Activated naive CD8-positive, alpha-beta T cell treated with anti-CD3 and anti-CD28 coated beads, Interleukin-2, amount 10 ng/mL, durations not matched to agents 7 days and 5 days (primary cell): ENCODE data around the gene CRB3. TPM values are rescaled to one million over a fixed set of nuclear protein-coding genes. Genes with fewer than 3 reads are reported as not detected.

Experiments
- ATAC-seq: fragments of 150-1000 bp; cut with Tn5 transposase; one replicate; pipeline ENCODE4 v1.10.0; 2021; ENCODE audit warnings: low read depth, moderate library complexity
- POLR2A ChIA-PET: fragments of 350-600 bp; sonication (Branson Sonifier 250); formaldehyde crosslinking; loops from one replicate; lab custom pipeline; 2021; ENCODE audit warnings: antibody characterized with exemption; lab: Charles Lee
- DNase-seq: peaks from one replicate; pipeline ENCODE4 v3.0.0; 2021
- H3K27ac Mint-ChIP-seq: one replicate; pipeline ENCODE4 v1.8.0; 2022; ENCODE audit warnings: mild to moderate bottlenecking, mixed read lengths
- H3K27me3 Mint-ChIP-seq: one replicate; pipeline ENCODE4 v1.8.0; 2022; ENCODE audit warnings: mild to moderate bottlenecking, moderate library complexity, mixed read lengths
- H3K36me3 Mint-ChIP-seq: one replicate; pipeline ENCODE4 v1.8.0; 2021; ENCODE audit warnings: mild to moderate bottlenecking, mixed read lengths
- H3K4me1 Mint-ChIP-seq: one replicate; pipeline ENCODE4 v1.8.0; 2021; ENCODE audit warnings: mixed read lengths
- H3K4me3 Mint-ChIP-seq: one replicate; pipeline ENCODE4 v1.8.0; 2022; ENCODE audit warnings: mild to moderate bottlenecking, moderate library complexity, mixed read lengths
- H3K9me3 Mint-ChIP-seq: one replicate; pipeline ENCODE4 v1.8.0; 2021; ENCODE audit warnings: mixed read lengths
- microRNA-seq: library from miRNA; unstranded; fragments of <30 nt; microRNA quantifications from one replicate; pipeline ENCODE4 v1.2.0, GENCODE V29; 2022
- total RNA-seq, 2 experiments: library from RNA; stranded (reverse); gene quantifications; one replicate each; pipeline ENCODE4 v1.2.3, GENCODE V29; 2021

CRB3 gene
- total RNA-seq, 2 experiments from 2014 or later = 2.7 to 3.5 TPM

DNA sequence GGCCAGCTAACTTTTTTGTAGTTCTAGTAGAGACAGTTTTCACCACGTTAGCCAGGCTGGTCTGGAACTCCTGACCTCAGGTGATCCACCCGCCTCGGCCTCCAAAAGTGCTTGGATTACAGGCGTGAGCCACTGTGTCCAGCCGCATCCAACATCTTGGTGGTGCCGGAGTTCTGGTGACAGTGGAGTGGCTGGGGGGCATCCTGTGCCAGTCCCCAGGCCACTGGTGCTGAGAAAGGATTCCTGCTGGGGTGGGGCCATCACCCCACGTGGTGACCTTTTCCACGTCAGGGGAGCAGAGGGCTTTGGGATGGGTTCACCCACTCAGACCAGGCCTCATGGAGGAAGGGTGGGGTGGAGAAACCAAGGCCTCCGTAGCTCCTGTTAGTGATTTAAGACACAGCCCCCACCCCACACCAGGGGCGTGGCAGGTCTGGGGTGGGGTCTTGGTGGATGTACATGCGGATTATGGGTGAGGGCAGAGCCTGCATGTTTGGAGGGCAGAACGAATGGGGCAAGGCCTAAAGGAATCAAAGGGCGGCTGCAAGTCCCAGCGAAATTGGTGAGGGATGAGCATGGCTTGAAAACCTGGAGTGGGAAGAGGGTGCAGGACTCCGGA lies 51.0 kb downstream of the CRB3 start:
- Mint-ChIP-seq H3K27me3 (no peaks in the 10 kb centered on the region), H3K4me1 (peaks cover 31% of the 10 kb centered on the region), H3K27ac (no peak overlapping the region), H3K4me3 (peak overlapping the region; percentile 45), H3K36me3 (no peaks in the 10 kb centered on the region), H3K9me3 (no peaks in the 10 kb centered on the region)
- DNase-seq (no peak), ATAC-seq (no peak)
- POLR2A ChIA-PET = interaction anchor here (0.6 to 0.7 kb wide), 2 partner anchors 141 to 283 kb away, joined by 3 read pairs; no protein-coding TSS in a partner anchor

DNA sequence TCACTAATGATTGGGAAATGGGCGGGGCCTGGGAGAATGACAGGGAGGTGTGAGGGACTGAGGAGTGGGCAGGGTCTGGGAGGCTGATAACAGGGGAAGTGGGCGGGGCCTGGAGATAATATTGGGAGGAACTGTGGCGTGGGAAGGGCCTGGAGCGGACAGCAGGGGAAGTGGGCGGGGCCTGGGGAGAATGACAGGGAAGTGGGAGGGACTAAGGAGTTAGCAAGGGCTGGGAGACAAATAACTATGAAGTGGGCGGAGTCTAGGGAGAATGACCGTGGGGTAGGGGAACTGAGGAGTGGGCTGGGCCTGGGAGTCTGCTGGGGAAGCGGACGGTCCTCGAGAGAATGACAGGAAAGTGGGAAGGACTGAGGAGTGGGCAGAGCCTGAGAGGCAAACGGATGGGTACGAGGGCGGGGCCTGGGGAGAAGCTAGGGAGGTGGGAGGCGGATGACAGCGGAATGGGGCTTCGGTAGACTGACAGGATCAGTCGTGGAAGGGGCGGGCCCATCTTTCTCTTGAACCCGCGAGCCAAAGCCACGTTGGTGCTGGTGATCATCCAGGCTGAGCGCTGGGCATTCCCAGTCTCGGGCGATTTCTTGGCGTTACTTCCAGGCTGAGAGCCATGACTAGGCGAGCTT lies 52.1 kb downstream of the CRB3 start:
- Mint-ChIP-seq H3K36me3 (no peaks in the 10 kb centered on the region), H3K27me3 (no peaks in the 10 kb centered on the region), H3K27ac (peak overlapping the region; percentile 98), H3K9me3 (no peaks in the 10 kb centered on the region), H3K4me1 (peaks cover 32% of the 10 kb centered on the region), H3K4me3 (peak overlapping the region; percentile 93)
- POLR2A ChIA-PET = interaction anchor here (0.5 to 2.8 kb wide), 13 partner anchors 15 to 348 kb away, joined by 3 to 23 read pairs (median 4); partner anchors contain the start of genes DENND1C, GPR108, KHSRP and SLC25A23
- DNase-seq (peak; percentile 84), ATAC-seq (peak; percentile 71)

Small RNA genes lying within 50 kb of the gene (microRNA-seq; reads per million reads assigned to microRNA genes)
- 13.3 reads per million, percentile 20 among the genes with 10 or more reads in this experiment for gene MIR3940

Other genes with a start within 250 kb of the CRB3 start
- 10 to 100 TPM; 37.8 to 42.1 TPM for gene MLLT1, start 184.3 kb upstream of the CRB3 start, total RNA-seq
- gene ACER1, start 130.7 kb upstream of the CRB3 start, total RNA-seq = under 1 TPM; 0.54 to 0.55 TPM
- gene CLPP, start 102.7 kb upstream of the CRB3 start, total RNA-seq = 100 to 1,000 TPM; 112 to 126 TPM
- gene ALKBH7, start 91.5 kb upstream of the CRB3 start, total RNA-seq = 10 to 100 TPM; 52.0 to 55.7 TPM
- 1 to 10 TPM; 2.4 to 2.7 TPM for gene PSPN, start 88.3 kb upstream of the CRB3 start, total RNA-seq
- 10 to 100 TPM; 67.3 to 72.8 TPM for gene GTF2F1, start 71.1 kb upstream of the CRB3 start, total RNA-seq
- 100 to 1,000 TPM; 266 to 268 TPM for gene KHSRP, start 39.5 kb upstream of the CRB3 start, total RNA-seq
- 1 to 10 TPM in 1 of 2 experiments, under 1 TPM in 1; 0.91 to 1.0 TPM for gene SLC25A41, start 30.5 kb upstream of the CRB3 start, total RNA-seq
- gene SLC25A23, start 4.5 kb upstream of the CRB3 start, total RNA-seq = 10 to 100 TPM; 35.5 to 38.3 TPM
- gene DENND1C, start 17.5 kb downstream of the CRB3 start, total RNA-seq = 100 to 1,000 TPM; 126 to 130 TPM
- 10 to 100 TPM in 1 of 2 experiments, 1 to 10 TPM in 1; 8.7 to 11.6 TPM for gene TUBB4A, start 38.0 kb downstream of the CRB3 start, total RNA-seq
- gene TNFSF9, start 66.8 kb downstream of the CRB3 start, total RNA-seq = 1 to 10 TPM; 2.6 to 3.7 TPM
- 1 to 10 TPM; 6.9 to 7.7 TPM for gene CD70, start 126.9 kb downstream of the CRB3 start, total RNA-seq
- gene TNFSF14, start 205.9 kb downstream of the CRB3 start, total RNA-seq = 10 to 100 TPM; 30.7 to 33.4 TPM